ENCODE data around the gene TSSK3.

DNA sequence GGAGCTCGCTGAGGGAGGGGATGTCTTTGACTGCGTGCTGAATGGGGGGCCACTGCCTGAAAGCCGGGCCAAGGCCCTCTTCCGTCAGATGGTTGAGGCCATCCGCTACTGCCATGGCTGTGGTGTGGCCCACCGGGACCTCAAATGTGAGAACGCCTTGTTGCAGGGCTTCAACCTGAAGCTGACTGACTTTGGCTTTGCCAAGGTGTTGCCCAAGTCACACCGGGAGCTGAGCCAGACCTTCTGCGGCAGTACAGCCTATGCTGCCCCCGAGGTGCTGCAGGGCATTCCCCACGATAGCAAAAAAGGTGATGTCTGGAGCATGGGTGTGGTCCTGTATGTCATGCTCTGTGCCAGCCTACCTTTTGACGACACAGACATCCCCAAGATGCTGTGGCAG lies 1.4 kb downstream of the TSSK3 start:
- TF ChIP-seq, protein P1, sequence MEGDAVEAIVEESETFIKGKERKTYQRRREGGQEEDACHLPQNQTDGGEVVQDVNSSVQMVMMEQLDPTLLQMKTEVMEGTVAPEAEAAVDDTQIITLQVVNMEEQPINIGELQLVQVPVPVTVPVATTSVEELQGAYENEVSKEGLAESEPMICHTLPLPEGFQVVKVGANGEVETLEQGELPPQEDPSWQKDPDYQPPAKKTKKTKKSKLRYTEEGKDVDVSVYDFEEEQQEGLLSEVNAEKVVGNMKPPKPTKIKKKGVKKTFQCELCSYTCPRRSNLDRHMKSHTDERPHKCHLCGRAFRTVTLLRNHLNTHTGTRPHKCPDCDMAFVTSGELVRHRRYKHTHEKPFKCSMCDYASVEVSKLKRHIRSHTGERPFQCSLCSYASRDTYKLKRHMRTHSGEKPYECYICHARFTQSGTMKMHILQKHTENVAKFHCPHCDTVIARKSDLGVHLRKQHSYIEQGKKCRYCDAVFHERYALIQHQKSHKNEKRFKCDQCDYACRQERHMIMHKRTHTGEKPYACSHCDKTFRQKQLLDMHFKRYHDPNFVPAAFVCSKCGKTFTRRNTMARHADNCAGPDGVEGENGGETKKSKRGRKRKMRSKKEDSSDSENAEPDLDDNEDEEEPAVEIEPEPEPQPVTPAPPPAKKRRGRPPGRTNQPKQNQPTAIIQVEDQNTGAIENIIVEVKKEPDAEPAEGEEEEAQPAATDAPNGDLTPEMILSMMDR (IDR thresholded peaks at IDR 0.05; ENCODE audit: low read depth, low read length) = no peak
- TF ChIP-seq POLR2A (IDR thresholded peaks at IDR 0.05; ENCODE audit: extremely low read depth, insufficient read length) = no peak
- TF ChIP-seq, protein P2, sequence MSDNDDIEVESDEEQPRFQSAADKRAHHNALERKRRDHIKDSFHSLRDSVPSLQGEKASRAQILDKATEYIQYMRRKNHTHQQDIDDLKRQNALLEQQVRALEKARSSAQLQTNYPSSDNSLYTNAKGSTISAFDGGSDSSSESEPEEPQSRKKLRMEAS (IDR thresholded peaks at IDR 0.05; ENCODE audit: low read depth, low read length) = no peak
